ENCODE results near the gene R3HDM2. TPM values are rescaled to one million over a fixed set of nuclear protein-coding genes. Genes with fewer than 3 reads are reported as not detected.
"Not testable (repeated sequence)": the region's sequence is repeated elsewhere in the genome, so short reads cannot be mapped to it uniquely, and the experiment has no call there.

Gene R3HDM2
- total RNA-seq, 1 experiment from 2014 or later, result 64.0 TPM

GRCh38 chr12:57368349-57369095, 62.3 kb downstream of the R3HDM2 start:
- H3K9me3 ChIP-seq (ENCODE audit: low read depth, low read length, poor library complexity, severe bottlenecking), result peaks cover 8% of the 10 kb centered on the region
- ChIA-PET CTCF (interaction anchor here (0.6 kb wide), 2 partner anchors 33 to 38 kb away, joined by 3 to 9 read pairs; no protein-coding TSS in a partner anchor), POLR2A (ENCODE audit: low non-redundant PET) (no interaction called here)
- no peaks in the 10 kb centered on the region for H3K27me3 ChIP-seq (replicated peaks; ENCODE audit: insufficient read depth, low read depth, low read length, poor library complexity)
- H3K4me3 ChIP-seq (ENCODE audit: low read depth, low read length, poor library complexity, severe bottlenecking), result no peak overlapping the region
- intact Hi-C loops (cut with micrococcal nuclease; ENCODE audit: unreplicated experiment), result no loop called here
- no peaks in the 10 kb centered on the region for H3K4me1 ChIP-seq (ENCODE audit: insufficient read depth, low read length, poor library complexity, severe bottlenecking)
- no peak for DNase-seq (ENCODE audit: low spot score)
- no peaks in the 10 kb centered on the region for H3K36me3 ChIP-seq (ENCODE audit: insufficient read depth, low read length, poor library complexity, severe bottlenecking)
- BruUV-seq (replicated peaks), result no TSS peak
- no peak overlapping the region for H3K27ac ChIP-seq (ENCODE audit: low read depth, low read length, poor library complexity, severe bottlenecking)
- TF ChIP-seq CTCF (conservative IDR thresholded peaks at IDR 0.05; ENCODE audit: low read depth, low read length), result no peak
- no peak for TF ChIP-seq EZH2 (IDR thresholded peaks at IDR 0.05; ENCODE audit: borderline replicate concordance, low read depth, low read length, poor library complexity, severe bottlenecking)

- no peaks in the 10 kb centered on the region for H3K4me1 ChIP-seq (ENCODE audit: insufficient read depth, low read length, poor library complexity, severe bottlenecking)
- H3K9me3 ChIP-seq (ENCODE audit: low read depth, low read length, poor library complexity, severe bottlenecking), result peaks cover 8% of the 10 kb centered on the region
- no peaks in the 10 kb centered on the region for H3K36me3 ChIP-seq (ENCODE audit: insufficient read depth, low read length, poor library complexity, severe bottlenecking)
- H3K4me3 ChIP-seq (ENCODE audit: low read depth, low read length, poor library complexity, severe bottlenecking), result no peak overlapping the region
- ChIA-PET CTCF (no interaction called here), POLR2A (ENCODE audit: low non-redundant PET) (no interaction called here)
- no peak overlapping the region for H3K27ac ChIP-seq (ENCODE audit: low read depth, low read length, poor library complexity, severe bottlenecking)
- H3K27me3 ChIP-seq (replicated peaks; ENCODE audit: insufficient read depth, low read depth, low read length, poor library complexity), result no peaks in the 10 kb centered on the region
- DNase-seq (ENCODE audit: low spot score), result no peak
- intact Hi-C loops (cut with micrococcal nuclease; ENCODE audit: unreplicated experiment), result no loop called here
- TF ChIP-seq EZH2 (IDR thresholded peaks at IDR 0.05; ENCODE audit: borderline replicate concordance, low read depth, low read length, poor library complexity, severe bottlenecking) (no peak), CTCF (conservative IDR thresholded peaks at IDR 0.05; ENCODE audit: low read depth, low read length) (no peak)
- no TSS peak for BruUV-seq (replicated peaks)
Measured at GRCh38 chr12:57367121-57367520, 63.7 kb downstream of the R3HDM2 start.

- DNase-seq (ENCODE audit: low spot score), result no peak
- ChIA-PET POLR2A (ENCODE audit: low non-redundant PET) (no interaction called here), CTCF (no interaction called here)
- TF ChIP-seq CTCF (conservative IDR thresholded peaks at IDR 0.05; ENCODE audit: low read depth, low read length) (no peak), EZH2 (IDR thresholded peaks at IDR 0.05; ENCODE audit: borderline replicate concordance, low read depth, low read length, poor library complexity, severe bottlenecking) (no peak)
- Histone ChIP-seq H3K27me3 (replicated peaks; ENCODE audit: insufficient read depth, low read depth, low read length, poor library complexity) (no peaks in the 10 kb centered on the region), H3K27ac (ENCODE audit: low read depth, low read length, poor library complexity, severe bottlenecking) (no peak overlapping the region), H3K4me3 (ENCODE audit: low read depth, low read length, poor library complexity, severe bottlenecking) (no peak overlapping the region), H3K9me3 (ENCODE audit: low read depth, low read length, poor library complexity, severe bottlenecking) (peaks cover 8% of the 10 kb centered on the region), H3K36me3 (ENCODE audit: insufficient read depth, low read length, poor library complexity, severe bottlenecking) (no peaks in the 10 kb centered on the region), H3K4me1 (ENCODE audit: insufficient read depth, low read length, poor library complexity, severe bottlenecking) (no peaks in the 10 kb centered on the region)
- intact Hi-C loops (cut with micrococcal nuclease; ENCODE audit: unreplicated experiment), result no loop called here
- BruUV-seq (replicated peaks), result no TSS peak
Measured at GRCh38 chr12:57366315-57366714, 64.5 kb downstream of the R3HDM2 start.

GRCh38 chr12:57364156-57364555, 66.7 kb downstream of the R3HDM2 start:
- intact Hi-C loops (cut with micrococcal nuclease; ENCODE audit: unreplicated experiment); H3K4me3 ChIP-seq (ENCODE audit: low read depth, low read length, poor library complexity, severe bottlenecking); BruUV-seq (replicated peaks); H3K27me3 ChIP-seq (replicated peaks; ENCODE audit: insufficient read depth, low read depth, low read length, poor library complexity); POLR2A ChIA-PET (ENCODE audit: low non-redundant PET); H3K9me3 ChIP-seq (ENCODE audit: low read depth, low read length, poor library complexity, severe bottlenecking); H3K27ac ChIP-seq (ENCODE audit: low read depth, low read length, poor library complexity, severe bottlenecking); CTCF ChIA-PET; DNase-seq (ENCODE audit: low spot score); H3K36me3 ChIP-seq (ENCODE audit: insufficient read depth, low read length, poor library complexity, severe bottlenecking); H3K4me1 ChIP-seq (ENCODE audit: insufficient read depth, low read length, poor library complexity, severe bottlenecking): not testable (repeated sequence)

All from A673 (cell line).